ENCODE data around the gene MRGPRE. TPM values are rescaled to one million over a fixed set of nuclear protein-coding genes. Genes with fewer than 3 reads are reported as not detected.

Gene MRGPRE
- total RNA-seq, 1 experiment from 2014 or later, result not detected

- Mint-ChIP-seq H3K27me3 (ENCODE audit: low read depth) (peaks cover 12% of the 10 kb centered on the region), H3K27ac (no peak overlapping the region), H3K4me3 (no peak overlapping the region), H3K9me3 (no peaks in the 10 kb centered on the region), H3K36me3 (no peaks in the 10 kb centered on the region), H3K4me1 (peaks cover 36% of the 10 kb centered on the region)
- CTCF ChIA-PET, result interaction anchor here (1.1 kb wide), 1 partner anchor 50 kb away, joined by 3 read pairs; no protein-coding TSS in a partner anchor
- no peak for DNase-seq (ENCODE audit: low spot score)
- no peak for TF ChIP-seq EMX1 (CRISPR knock-in tag; IDR thresholded peaks at IDR 0.05)
- TF ChIP-seq ELF4 (CRISPR knock-in tag; IDR thresholded peaks at IDR 0.05; ENCODE audit: low read depth), result no peak
- no peak for TF ChIP-seq ZNF423 (CRISPR knock-in tag; IDR thresholded peaks at IDR 0.05)
- no peak for TF ChIP-seq GRHL2 (CRISPR knock-in tag; IDR thresholded peaks at IDR 0.05; ENCODE audit: insufficient replicate concordance, severe bottlenecking)
- TF ChIP-seq NFE2L1 (CRISPR knock-in tag; IDR thresholded peaks at IDR 0.05), result no peak
- no peak for TF ChIP-seq MAX (CRISPR knock-in tag; IDR thresholded peaks at IDR 0.05)
- TF ChIP-seq STAT6 (CRISPR knock-in tag; conservative IDR thresholded peaks at IDR 0.05; ENCODE audit: low read depth), result no peak
- TF ChIP-seq CREB1 (CRISPR knock-in tag; IDR thresholded peaks at IDR 0.05), result no peak
- TF ChIP-seq NFYB (CRISPR knock-in tag; conservative IDR thresholded peaks at IDR 0.05; ENCODE audit: low read depth), result no peak
- TF ChIP-seq KAT7 (CRISPR knock-in tag; IDR thresholded peaks at IDR 0.05; ENCODE audit: borderline replicate concordance), result no peak
- TF ChIP-seq ZNF317 (CRISPR knock-in tag; IDR thresholded peaks at IDR 0.05; ENCODE audit: borderline replicate concordance, low read depth), result no peak
- no peak for TF ChIP-seq FOXK1 (CRISPR knock-in tag; IDR thresholded peaks at IDR 0.05)
- no peak for TF ChIP-seq MYBL2 (CRISPR knock-in tag; IDR thresholded peaks at IDR 0.05)
- TF ChIP-seq ZNF416 (CRISPR knock-in tag; IDR thresholded peaks at IDR 0.05), result no peak
- no peak for TF ChIP-seq NR3C1 (CRISPR knock-in tag; conservative IDR thresholded peaks at IDR 0.05; ENCODE audit: low read depth)
- TF ChIP-seq AFF4 (CRISPR knock-in tag; IDR thresholded peaks at IDR 0.05; ENCODE audit: borderline replicate concordance), result no peak
- no peak for TF ChIP-seq CTCF (IDR thresholded peaks at IDR 0.05)
- TF ChIP-seq NR1H2 (CRISPR knock-in tag; IDR thresholded peaks at IDR 0.05), result no peak
- POLR2A ChIA-PET, result no interaction called here
- no peak for ATAC-seq
Measured at GRCh38 chr11:3186166-3186953, 45.9 kb downstream of the MRGPRE start.

All from WTC11 (cell line).